T-helper 2 cell treated with Interferon-gamma antibody and Interleukin-4, amounts not matched to agents 5 μg/mL and 100 μg/mL, for 36 hours (primary cell): ENCODE measurements around the gene PALB2.

Source experiments
- DNase-seq: peaks from one replicate; pipeline ENCODE4 v3.0.0; 2021; ENCODE audit warnings: low spot score
- H3K27ac Mint-ChIP-seq: one replicate; pipeline ENCODE4 v1.8.0; 2021; ENCODE audit warnings: mild to moderate bottlenecking, mixed read lengths
- H3K27me3 Mint-ChIP-seq: one replicate; pipeline ENCODE4 v1.8.0; 2021; ENCODE audit warnings: low read depth, mixed read lengths
- H3K36me3 Mint-ChIP-seq: one replicate; pipeline ENCODE4 v1.8.0; 2021; ENCODE audit warnings: low read depth, mixed read lengths
- H3K4me1 Mint-ChIP-seq: one replicate; pipeline ENCODE4 v1.8.0; 2021; ENCODE audit warnings: low read depth, mixed read lengths
- H3K4me3 Mint-ChIP-seq: one replicate; pipeline ENCODE4 v1.8.0; 2022; ENCODE audit warnings: mild to moderate bottlenecking, moderate library complexity, mixed read lengths
- H3K9me3 Mint-ChIP-seq: one replicate; pipeline ENCODE4 v1.8.0; 2021; ENCODE audit warnings: mixed read lengths

PALB2 gene

DNA sequence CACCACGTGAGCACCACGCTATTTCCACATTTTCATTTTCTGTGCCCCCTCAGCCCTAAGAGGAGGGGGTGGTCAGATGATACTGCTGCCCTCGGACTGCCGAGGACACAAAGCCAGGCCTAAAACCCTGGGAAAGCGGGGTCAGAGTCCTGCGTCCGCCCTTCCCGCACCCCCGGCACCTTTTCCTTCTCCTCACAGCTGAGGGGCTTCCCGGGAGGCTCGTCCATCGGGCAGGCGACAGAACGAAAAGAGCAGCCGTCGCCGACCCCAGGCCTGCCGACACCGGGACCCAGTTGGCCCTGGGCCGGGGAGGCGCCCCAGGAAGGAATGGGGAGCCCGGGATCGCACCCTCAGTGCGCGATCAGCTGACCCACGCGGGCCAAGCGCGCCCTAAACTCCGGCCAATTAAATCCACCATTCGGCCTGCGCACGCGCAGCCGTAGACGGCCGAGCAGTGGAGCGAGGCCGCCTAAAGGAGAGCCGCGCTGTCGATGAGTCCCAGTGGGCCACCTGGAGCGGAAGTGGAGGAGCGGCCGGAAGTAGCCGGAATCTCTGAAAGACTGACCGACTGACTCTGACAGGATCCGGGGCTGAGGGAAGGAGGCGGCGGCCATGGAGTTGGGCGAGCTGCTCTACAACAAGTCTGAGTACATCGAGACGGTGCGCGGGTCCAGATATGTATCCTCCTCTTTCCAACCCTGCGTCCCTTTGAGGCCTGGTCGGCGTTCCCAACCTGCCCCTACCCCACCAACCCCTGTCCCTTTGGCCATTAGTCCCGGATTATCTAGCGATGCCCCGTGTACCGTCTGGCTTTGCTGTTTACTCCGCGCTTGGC lies at the start of gene PALB2, which contains the start of gene DCTN5:
TSS of gene PALB2 (minus strand) at position 380 of the 835 bp plus-strand sequence. CDS start at position 227, 153 bp downstream.
TSS of gene DCTN5 (plus strand) at position 536 of the 835 bp plus-strand sequence. CDS start at position 613, 77 bp downstream.
- DNase-seq: peak; percentile 94
- Mint-ChIP-seq H3K4me1 (peaks cover 24% of the 10 kb centered on the region), H3K27me3 (no peaks in the 10 kb centered on the region), H3K36me3 (peaks cover 35% of the 10 kb centered on the region), H3K27ac (peak within 1 kb of the TSS; percentile 97), H3K9me3 (no peaks in the 10 kb centered on the region), H3K4me3 (peak within 1 kb of the TSS; percentile 99)

DNA sequence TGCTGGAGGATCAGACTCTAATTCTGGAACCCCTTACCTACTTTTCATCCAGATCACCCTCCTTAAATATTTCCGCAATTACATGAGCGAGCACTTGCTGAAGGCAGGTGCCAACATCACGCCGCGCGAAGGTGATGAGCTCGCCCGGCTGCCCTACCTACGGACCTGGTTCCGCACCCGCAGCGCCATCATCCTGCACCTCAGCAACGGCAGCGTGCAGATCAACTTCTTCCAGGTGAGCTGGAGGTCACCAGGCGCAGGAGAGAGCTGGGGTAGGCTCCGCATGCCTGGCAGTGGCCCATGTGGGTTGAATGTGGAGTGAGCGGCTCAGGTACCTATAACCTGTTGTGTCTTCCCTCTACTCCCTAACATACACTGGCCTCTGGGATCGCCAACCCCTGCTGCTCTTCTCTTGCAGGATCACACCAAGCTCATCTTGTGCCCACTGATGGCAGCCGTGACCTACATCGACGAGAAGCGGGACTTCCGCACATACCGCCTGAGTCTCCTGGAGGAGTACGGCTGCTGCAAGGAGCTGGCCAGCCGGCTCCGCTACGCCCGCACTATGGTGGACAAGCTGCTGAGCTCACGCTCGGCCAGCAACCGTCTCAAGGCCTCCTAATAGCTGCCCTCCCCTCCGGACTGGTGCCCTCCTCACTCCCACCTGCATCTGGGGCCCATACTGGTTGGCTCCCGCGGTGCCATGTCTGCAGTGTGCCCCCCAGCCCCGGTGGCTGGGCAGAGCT lies 48.5 kb upstream of the PALB2 start:
- H3K9me3 Mint-ChIP-seq: no peaks in the 10 kb centered on the region
- H3K27me3 Mint-ChIP-seq: no peaks in the 10 kb centered on the region
- no peak for DNase-seq
- H3K4me1 Mint-ChIP-seq: peaks cover 3% of the 10 kb centered on the region
- H3K27ac Mint-ChIP-seq: no peak overlapping the region
- H3K36me3 Mint-ChIP-seq: peaks cover 50% of the 10 kb centered on the region
- no peak overlapping the region for H3K4me3 Mint-ChIP-seq

DNA sequence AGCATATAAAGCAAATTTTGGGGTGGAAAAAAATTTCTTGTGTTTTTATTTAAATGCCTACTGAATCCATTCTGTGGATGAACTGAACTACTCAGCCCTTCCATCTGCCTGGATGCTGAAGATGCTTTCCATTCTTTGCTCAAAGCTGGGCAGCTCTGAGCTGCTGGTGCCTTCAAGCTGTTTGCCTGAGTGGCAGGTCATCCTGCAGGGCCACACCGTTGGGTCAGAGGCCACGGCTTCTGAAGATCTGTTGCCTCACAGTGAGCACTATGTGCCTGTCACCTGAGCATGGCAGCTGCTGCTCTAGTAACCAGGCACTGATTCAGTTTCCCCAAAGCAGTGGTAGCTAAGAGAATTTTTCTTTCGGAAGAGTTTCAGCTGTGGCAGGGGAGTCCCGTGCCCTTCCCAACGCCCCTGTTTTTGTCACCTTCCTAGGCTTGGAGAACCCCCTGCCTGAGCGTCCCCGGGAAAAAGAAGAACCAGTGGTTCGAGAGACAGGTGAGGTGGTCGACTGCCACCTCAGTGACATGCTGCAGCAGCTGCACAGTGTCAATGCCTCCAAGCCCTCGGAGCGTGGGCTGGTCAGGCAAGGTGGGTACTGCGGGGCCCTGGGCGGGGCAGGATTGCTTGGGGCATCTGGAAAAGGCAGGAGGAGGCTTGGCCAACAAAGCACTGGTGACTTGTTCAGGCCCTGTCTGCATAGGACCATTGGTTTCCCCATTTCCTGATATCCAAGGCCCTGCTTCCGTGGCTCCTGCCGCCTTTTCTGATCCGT lies 46.1 kb upstream of the PALB2 start:
- Mint-ChIP-seq H3K36me3 (peaks cover 61% of the 10 kb centered on the region), H3K4me3 (no peak overlapping the region), H3K9me3 (no peaks in the 10 kb centered on the region), H3K4me1 (peaks cover under 1% of the 10 kb centered on the region), H3K27me3 (no peaks in the 10 kb centered on the region), H3K27ac (no peak overlapping the region)
- no peak for DNase-seq

DNA sequence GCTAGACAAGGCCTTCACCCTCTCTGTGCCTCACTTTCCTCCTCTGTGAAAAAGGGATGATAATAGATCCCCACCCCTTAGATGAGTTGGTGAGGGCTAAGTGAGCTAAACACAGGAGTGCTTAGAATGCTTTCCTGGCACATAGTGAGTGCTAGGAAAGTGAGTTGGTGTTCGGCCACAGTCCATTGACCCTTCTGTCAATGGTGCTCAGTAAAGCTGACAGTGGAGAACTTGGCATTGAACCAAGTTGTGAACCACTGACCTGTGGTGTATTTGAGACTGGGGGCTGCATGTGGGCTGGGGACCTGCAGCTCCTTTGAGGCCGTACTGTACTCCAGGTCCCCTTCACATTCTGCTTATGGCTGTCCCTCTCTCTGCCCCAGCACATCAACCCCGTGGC lies 42.4 kb upstream of the PALB2 start:
- H3K27ac Mint-ChIP-seq: no peak overlapping the region
- no peak overlapping the region for H3K4me3 Mint-ChIP-seq
- DNase-seq: no peak
- H3K36me3 Mint-ChIP-seq: peaks cover 68% of the 10 kb centered on the region
- peaks cover 23% of the 10 kb centered on the region for H3K4me1 Mint-ChIP-seq
- no peaks in the 10 kb centered on the region for H3K27me3 Mint-ChIP-seq
- H3K9me3 Mint-ChIP-seq: no peaks in the 10 kb centered on the region

DNA sequence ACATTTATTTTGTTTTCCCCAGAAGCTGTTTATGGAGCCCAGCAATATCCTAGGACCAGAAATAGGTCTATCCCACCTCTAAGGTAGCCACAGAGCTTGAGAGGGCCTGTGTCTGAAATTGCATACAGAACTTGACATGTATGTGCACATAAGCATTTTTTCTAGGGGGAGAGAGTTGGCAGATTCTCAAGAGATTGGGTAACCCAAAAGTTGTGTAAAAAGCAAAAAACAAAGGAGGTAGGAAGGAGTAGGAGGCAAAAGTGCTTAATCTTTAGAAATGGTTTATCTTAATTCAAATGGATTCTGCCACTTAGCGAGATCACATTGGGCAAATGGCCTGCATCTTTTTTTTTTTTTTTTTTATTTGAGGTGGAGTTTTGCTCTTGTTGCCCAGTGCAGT lies 41.1 kb upstream of the PALB2 start:
- Mint-ChIP-seq H3K27me3 (no peaks in the 10 kb centered on the region), H3K36me3 (peaks cover 58% of the 10 kb centered on the region), H3K4me1 (peaks cover 31% of the 10 kb centered on the region), H3K4me3 (no peak overlapping the region), H3K27ac (peak overlapping the region; percentile 54), H3K9me3 (no peaks in the 10 kb centered on the region)
- no peak for DNase-seq

DNA sequence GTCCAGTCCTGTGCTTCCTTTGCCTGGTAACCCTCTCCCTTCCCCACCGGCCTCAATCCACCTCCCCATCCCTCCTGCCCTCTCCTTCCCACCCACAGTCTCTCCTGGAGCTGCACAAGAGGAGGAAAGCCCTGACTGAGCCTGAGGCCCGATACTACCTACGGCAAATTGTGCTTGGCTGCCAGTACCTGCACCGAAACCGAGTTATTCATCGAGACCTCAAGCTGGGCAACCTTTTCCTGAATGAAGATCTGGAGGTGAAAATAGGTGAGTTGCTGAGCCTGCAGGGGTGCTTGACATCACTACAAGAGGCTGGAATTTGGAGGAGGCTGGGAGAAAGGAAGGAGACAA lies 38.9 kb upstream of the PALB2 start:
- H3K27ac Mint-ChIP-seq: peak overlapping the region; percentile 84

DNA sequence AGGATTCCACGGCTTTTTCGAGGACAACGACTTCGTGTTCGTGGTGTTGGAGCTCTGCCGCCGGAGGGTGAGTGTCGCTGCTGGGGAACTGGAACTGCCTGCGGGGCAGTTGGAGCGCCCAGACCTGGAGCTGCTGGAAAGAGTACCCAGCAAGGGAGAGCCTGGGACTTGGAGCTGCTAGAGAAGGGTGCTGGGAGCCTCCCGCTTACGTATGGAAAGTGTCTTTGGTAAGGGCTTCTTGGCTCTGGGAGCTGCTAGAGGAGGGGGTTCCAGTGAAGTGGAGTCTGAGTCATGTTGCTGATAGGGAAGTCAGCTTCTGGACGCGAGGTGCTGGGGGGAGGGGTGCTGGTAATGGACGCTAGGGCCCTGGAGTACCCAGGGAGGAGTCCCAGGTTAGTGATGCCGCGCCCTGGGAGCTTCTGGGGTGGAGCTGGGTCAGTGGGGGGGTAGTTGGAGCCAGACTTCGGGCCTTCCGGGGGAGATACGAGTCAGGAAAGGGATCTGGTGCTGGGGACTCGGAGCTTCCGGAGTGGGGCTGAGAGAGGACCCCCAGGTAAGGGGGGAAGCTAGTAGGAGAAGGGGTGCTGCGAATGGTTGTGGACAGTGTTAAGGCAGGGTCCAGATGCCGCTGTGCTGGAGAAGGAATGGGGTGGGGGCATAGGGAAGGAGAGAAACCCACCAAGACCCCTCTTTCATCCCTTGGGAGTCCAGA lies 38.3 kb upstream of the PALB2 start:
- Mint-ChIP-seq H3K9me3 (no peaks in the 10 kb centered on the region), H3K27me3 (no peaks in the 10 kb centered on the region), H3K4me3 (peak overlapping the region; percentile 98), H3K4me1 (peaks cover 31% of the 10 kb centered on the region), H3K36me3 (peaks cover 43% of the 10 kb centered on the region), H3K27ac (peak overlapping the region; percentile 84)
- DNase-seq: peak; percentile 21

More for the DNA sequence above, 38.9 kb upstream of the PALB2 start:
- Mint-ChIP-seq H3K27me3 (no peaks in the 10 kb centered on the region), H3K36me3 (peaks cover 43% of the 10 kb centered on the region), H3K4me3 (peak overlapping the region; percentile 98), H3K4me1 (peaks cover 31% of the 10 kb centered on the region), H3K9me3 (no peaks in the 10 kb centered on the region)
- no peak for DNase-seq

DNA sequence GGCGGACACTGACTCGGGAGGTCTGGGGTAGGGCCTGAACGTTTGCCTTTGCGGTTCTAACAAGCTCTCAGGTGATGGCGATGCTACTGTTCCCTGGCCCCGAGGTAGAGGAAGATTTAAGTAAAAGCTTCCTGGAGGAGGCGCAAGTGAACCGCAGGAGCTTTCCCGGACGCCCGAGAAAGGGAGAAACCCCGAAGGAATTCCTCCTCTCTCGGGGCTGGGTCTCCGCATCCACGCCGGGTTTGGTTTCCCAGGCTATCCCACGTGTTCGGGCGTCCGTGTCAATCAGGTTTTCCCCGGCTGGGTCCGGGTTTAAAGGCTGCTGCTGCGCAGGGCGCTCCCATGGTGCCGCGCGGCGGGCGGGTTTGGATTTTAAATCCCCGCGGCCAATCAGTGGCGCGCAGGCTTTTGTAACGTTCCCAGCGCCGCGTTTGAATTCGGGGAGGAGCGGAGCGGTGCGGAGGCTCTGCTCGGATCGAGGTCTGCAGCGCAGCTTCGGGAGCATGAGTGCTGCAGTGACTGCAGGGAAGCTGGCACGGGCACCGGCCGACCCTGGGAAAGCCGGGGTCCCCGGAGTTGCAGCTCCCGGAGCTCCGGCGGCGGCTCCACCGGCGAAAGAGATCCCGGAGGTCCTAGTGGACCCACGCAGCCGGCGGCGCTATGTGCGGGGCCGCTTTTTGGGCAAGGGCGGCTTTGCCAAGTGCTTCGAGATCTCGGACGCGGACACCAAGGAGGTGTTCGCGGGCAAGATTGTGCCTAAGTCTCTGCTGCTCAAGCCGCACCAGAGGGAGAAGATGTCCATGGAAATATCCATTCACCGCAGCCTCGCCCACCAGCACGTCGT lies 37.5 kb upstream of the PALB2 start, which contains the start of gene PLK1:
TSS of gene PLK1 (plus strand) at position 460 of the 844 bp plus-strand sequence. CDS start at position 504, 44 bp downstream.
- peak within 1 kb of the TSS; percentile 98 for H3K4me3 Mint-ChIP-seq
- H3K36me3 Mint-ChIP-seq: peaks cover 39% of the 10 kb centered on the region
- H3K9me3 Mint-ChIP-seq: no peaks in the 10 kb centered on the region
- peaks cover 31% of the 10 kb centered on the region for H3K4me1 Mint-ChIP-seq
- DNase-seq: peak; percentile 86
- no peaks in the 10 kb centered on the region for H3K27me3 Mint-ChIP-seq
- H3K27ac Mint-ChIP-seq: peak within 1 kb of the TSS; percentile 84

DNA sequence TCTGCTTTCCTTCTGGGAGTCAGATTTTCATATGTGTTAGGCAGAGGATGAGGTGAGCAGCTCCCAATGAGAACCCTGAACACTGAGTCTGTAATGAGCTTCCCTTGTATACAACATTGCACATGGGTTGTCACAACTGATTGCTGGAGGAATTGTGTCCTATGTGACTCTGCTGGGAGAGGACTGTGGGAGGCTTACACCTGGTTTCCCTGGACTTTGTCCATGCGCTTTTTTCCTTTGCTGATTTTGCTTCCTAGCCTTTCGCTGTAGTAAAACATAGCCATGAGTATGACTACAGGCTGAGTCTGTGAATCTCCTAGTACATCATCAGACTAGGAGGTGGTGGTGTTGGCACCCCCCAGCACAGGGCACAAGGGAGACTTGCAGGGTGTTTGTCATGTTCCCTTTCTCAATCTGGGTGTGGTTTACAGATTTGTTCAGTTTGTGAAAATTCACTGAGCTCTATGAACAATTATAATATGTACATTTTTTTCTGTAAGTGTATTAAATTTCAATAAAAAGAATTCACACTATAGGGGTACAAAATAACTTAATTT lies 35.9 kb upstream of the PALB2 start:
- peaks cover 35% of the 10 kb centered on the region for H3K36me3 Mint-ChIP-seq
- H3K4me3 Mint-ChIP-seq: no peak overlapping the region
- no peaks in the 10 kb centered on the region for H3K9me3 Mint-ChIP-seq
- H3K27me3 Mint-ChIP-seq: no peaks in the 10 kb centered on the region
- DNase-seq: no peak
- peaks cover 28% of the 10 kb centered on the region for H3K4me1 Mint-ChIP-seq
- H3K27ac Mint-ChIP-seq: peak overlapping the region; percentile 2

DNA sequence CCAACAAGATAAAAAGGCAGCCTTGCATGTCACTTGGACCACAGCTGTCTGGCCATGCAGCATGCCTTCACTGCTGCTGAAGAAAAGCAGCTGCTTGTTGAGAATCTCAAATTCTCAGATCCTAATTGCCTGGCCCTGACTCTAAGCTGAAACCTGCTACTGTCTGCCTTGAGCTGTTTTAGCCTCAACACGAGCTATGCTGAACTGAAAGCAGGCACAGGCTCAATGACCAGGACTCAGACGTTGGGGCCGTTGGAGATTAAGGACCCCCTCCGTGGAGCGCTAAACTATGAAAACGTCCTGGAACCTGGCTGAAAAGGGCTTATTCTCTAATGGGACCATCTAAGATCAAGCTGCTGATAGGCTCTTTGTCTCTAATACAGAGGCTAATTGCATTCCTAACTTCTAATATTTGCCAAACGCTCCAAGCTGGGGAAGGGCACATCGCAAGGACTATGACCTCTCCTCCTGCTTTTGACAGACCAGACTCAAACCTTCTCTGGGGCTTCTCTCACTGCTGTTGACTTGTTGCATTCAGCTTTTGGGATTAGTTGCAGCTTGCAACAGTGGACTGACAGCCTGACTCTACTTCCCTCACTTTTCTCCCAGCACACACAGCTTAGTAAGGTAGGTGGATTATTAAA lies 33.0 kb upstream of the PALB2 start:
- Mint-ChIP-seq H3K36me3 (peaks cover 36% of the 10 kb centered on the region), H3K4me1 (peaks cover 32% of the 10 kb centered on the region), H3K27ac (no peak overlapping the region)

DNA sequence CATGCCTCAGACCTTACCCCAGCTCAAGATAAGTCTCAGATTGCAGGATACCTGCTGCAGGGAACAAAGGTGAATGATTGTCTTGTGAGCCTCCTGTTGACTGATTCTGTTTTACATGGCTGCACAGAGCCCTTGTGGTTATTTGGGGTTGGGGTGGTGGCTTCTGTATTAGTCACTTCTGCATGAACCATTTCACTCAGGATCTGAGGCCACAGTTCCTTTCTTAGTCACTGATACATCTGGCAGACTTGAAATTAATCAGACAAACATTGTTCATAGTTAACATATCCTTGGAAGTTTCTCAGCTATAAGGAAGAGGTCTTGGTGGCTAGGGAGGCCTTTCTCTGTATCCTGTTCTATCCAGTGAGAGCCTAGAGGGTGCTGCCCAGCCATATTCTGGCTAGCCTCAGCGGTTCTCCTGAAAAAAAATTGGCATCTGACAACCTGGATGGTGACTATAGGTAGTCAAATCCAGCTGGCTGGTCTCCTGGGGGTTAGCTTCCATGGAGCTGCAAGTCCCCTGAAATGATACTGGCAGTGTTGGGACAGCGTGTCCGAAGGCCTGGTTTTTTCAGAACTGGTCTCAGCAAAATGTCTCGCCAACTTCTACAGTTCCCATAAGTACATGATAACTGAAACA lies 29.1 kb upstream of the PALB2 start:
- DNase-seq: peak; percentile 74

More for the DNA sequence above, 33.0 kb upstream of the PALB2 start:
- DNase-seq: no peak
- no peak overlapping the region for H3K4me3 Mint-ChIP-seq
- H3K9me3 Mint-ChIP-seq: no peaks in the 10 kb centered on the region
- no peaks in the 10 kb centered on the region for H3K27me3 Mint-ChIP-seq

More for the DNA sequence above, 29.1 kb upstream of the PALB2 start:
- H3K27ac Mint-ChIP-seq: peak overlapping the region; percentile 39
- no peaks in the 10 kb centered on the region for H3K9me3 Mint-ChIP-seq
- H3K36me3 Mint-ChIP-seq: peaks cover 67% of the 10 kb centered on the region
- H3K4me1 Mint-ChIP-seq: peaks cover 24% of the 10 kb centered on the region
- no peaks in the 10 kb centered on the region for H3K27me3 Mint-ChIP-seq
- peak overlapping the region; percentile 42 for H3K4me3 Mint-ChIP-seq
